A549 (cell line): ENCODE data around the gene TGM4. TPM values are rescaled to one million over a fixed set of nuclear protein-coding genes. Genes with fewer than 3 reads are reported as not detected.

Experiments
- ATAC-seq, 2 experiments: fragments of 200-7000 bp in 1 of 2; fragments of >200 bp in 1 of 2; cut with Nextera tagmentation in 1 of 2; cut with Tn5 transposase in 1 of 2; 3 replicates each; pipeline versions ENCODE4 v1.8.0 to v1.9.1; 2018 to 2020; ENCODE audit warnings: mild to moderate bottlenecking in 1 of 2, moderate library complexity in 1 of 2
- CTCF ChIA-PET: fragments of 300-600 bp; sonication (Branson Sonifier 250); formaldehyde crosslinking; extraction: SDS; loops from one replicate; lab custom pipeline; 2021; ENCODE audit warnings: antibody characterized with exemption, inconsistent platforms; lab: Yijun Ruan, JAX
- POLR2A ChIA-PET: fragments of 350-600 bp; formaldehyde crosslinking; extraction: SDS; loops from one replicate; lab custom pipeline; 2021; ENCODE audit warnings: antibody characterized with exemption, inconsistent platforms; lab: Yijun Ruan, JAX
- DNase-seq, 2 experiments: peaks; one replicate each; pipeline versions ENCODE4 v3.0.0 to v3.0.0-alpha.2; 2011 to 2016; ENCODE audit warnings: low read depth in 1 of 2, low spot score in 1 of 2
- FAIRE-seq: peaks from 2 replicates; lab custom pipeline; 2011; peaks lifted over from hg19 to GRCh38; lab: Jason Lieb, UNC
- H3K27ac ChIP-seq, 2 experiments: fragments of >200 bp; sonication (Bioruptor Twin); formaldehyde crosslinking; 3 replicates each; pipeline ENCODE4 v1.5.1; 2016 to 2017
- H3K4me1 ChIP-seq: fragments of >200 bp; sonication (Bioruptor Twin); formaldehyde crosslinking; 3 replicates; pipeline ENCODE4 v1.6.1; 2016
- H3K4me2 ChIP-seq: fragments of >200 bp; sonication (Bioruptor Twin); formaldehyde crosslinking; 3 replicates; pipeline ENCODE4 v1.6.1; 2016
- H3K4me3 ChIP-seq: fragments of >200 bp; sonication (Bioruptor Twin); formaldehyde crosslinking; 3 replicates; pipeline ENCODE4 v1.5.1; 2016
- H3K9me3 ChIP-seq: fragments of >200 bp; sonication (Bioruptor Twin); formaldehyde crosslinking; 3 replicates; pipeline ENCODE4 v1.6.1; 2016
- BHLHE40 ChIP-seq: IDR thresholded peaks from 2 replicates; pipeline ENCODE4 v1.6.1; 2012; ENCODE audit warnings: low read depth, low read length, inconsistent platforms
- CTCF ChIP-seq: fragments of >200 bp; sonication (Bioruptor Twin); formaldehyde crosslinking; IDR thresholded peaks from 3 replicates; pipeline ENCODE4 v1.5.1; 2016
- E2F6 ChIP-seq: IDR thresholded peaks from 2 replicates; pipeline ENCODE4 v1.6.1; 2012; ENCODE audit warnings: low read depth, borderline replicate concordance
- ELK1 ChIP-seq: fragments of 150-350 bp; IDR thresholded peaks from 2 replicates; pipeline ENCODE4 v1.6.1; 2014; ENCODE audit warnings: low read depth, mild to moderate bottlenecking, low read length
- ESRRA ChIP-seq: fragments of 150-350 bp; IDR thresholded peaks from 2 replicates; pipeline ENCODE4 v1.6.1; 2014; ENCODE audit warnings: mild to moderate bottlenecking, low read length, borderline replicate concordance
- FOSL2 ChIP-seq, 2 experiments: fragments of 450-650 bp in 1 of 2; fragments of >200 bp in 1 of 2; sonication (Bioruptor Twin) in 1 of 2; formaldehyde crosslinking; IDR thresholded peaks; 2 replicates each; pipeline versions ENCODE4 v1.5.0 to v1.6.1; 2016 to 2020; ENCODE audit warnings: mild to moderate bottlenecking in 1 of 2, moderate library complexity in 1 of 2
- FOXS1 ChIP-seq: fragments of 250-450 bp; sonication (Bioruptor Pico); IDR thresholded peaks from 2 replicates; pipeline ENCODE4 v1.5.0; 2020; ENCODE audit warnings: mild to moderate bottlenecking, moderate library complexity
- GATA3 ChIP-seq: IDR thresholded peaks from 2 replicates; pipeline ENCODE4 v1.6.1; 2012; ENCODE audit warnings: borderline replicate concordance
- HES2 ChIP-seq: fragments of >200 bp; sonication (Bioruptor Twin); formaldehyde crosslinking; IDR thresholded peaks from 2 replicates; pipeline ENCODE4 v1.6.1; 2016
- HEYL ChIP-seq: fragments of 250-450 bp; sonication (Bioruptor Pico); IDR thresholded peaks from 2 replicates; pipeline ENCODE4 v1.8.0; 2021; ENCODE audit warnings: mild to moderate bottlenecking, moderate library complexity
- HMGXB4 ChIP-seq: fragments of 250-450 bp; sonication (Bioruptor Pico); IDR thresholded peaks from 2 replicates; pipeline ENCODE4 v1.5.0; 2021; ENCODE audit warnings: mild to moderate bottlenecking, moderate library complexity, borderline replicate concordance
- HOXB5 ChIP-seq: fragments of 250-450 bp; sonication (Bioruptor Pico); IDR thresholded peaks from 2 replicates; pipeline ENCODE4 v1.5.0; 2020; ENCODE audit warnings: mild to moderate bottlenecking, moderate library complexity
- MAX ChIP-seq: IDR thresholded peaks from 2 replicates; pipeline ENCODE4 v1.6.1; 2012
- PBX3 ChIP-seq: IDR thresholded peaks from 2 replicates; pipeline ENCODE4 v1.6.1; 2012
- REST ChIP-seq: fragments of 200-600 bp; sonication (generic); IDR thresholded peaks from 2 replicates; pipeline ENCODE4 v1.6.1; 2016; ENCODE audit warnings: antibody characterized with exemption, mild to moderate bottlenecking, moderate library complexity
- SREBF2 ChIP-seq: fragments of 450-650 bp; IDR thresholded peaks from 2 replicates; pipeline ENCODE4 v1.6.1; 2014; ENCODE audit warnings: mild to moderate bottlenecking, moderate library complexity
- TFCP2L1 ChIP-seq: fragments of 250-450 bp; sonication (Bioruptor Pico); IDR thresholded peaks from 2 replicates; pipeline ENCODE4 v1.5.0; 2021; ENCODE audit warnings: mild to moderate bottlenecking
- WGBS: methylation state at CpG from one replicate; pipeline ENCODE4 v1.1.6; 2017; ENCODE audit errors: missing lambda C conversion rate; 5-methylcytosine and 5-hydroxymethylcytosine counted together
- polyA plus RNA-seq, 4 experiments: library from polyadenylated mRNA; depleted of rRNA in 3 of 4; stranded (reverse); fragments of >200 nt; fragmentation: RNase III in 1 of 4; extraction: RNeasy Plus Mini Kit Qiagen cat#74134 plus additional on column Dnase treatment in 1 of 4; gene quantifications; 2 replicates in 3 of 4; 3 replicates in 1 of 4; pipeline ENCODE4 v1.2.3, GENCODE V29; 2011 to 2017

Gene TGM4
- polyA plus RNA-seq, 2 of the 4 experiments (the other 2 are of a cell fraction) = 0.01 TPM; not detected in 1

- Histone ChIP-seq H3K9me3 (no peaks in the 10 kb centered on the region), H3K4me2 (no peak overlapping the region), H3K4me1 (peaks cover 10% of the 10 kb centered on the region), H3K4me3 (no peak overlapping the region), H3K27ac (no peak overlapping the region)
- ChIA-PET POLR2A (no interaction called here), CTCF (no interaction called here)
- FAIRE-seq (no peak), DNase-seq (no peak), ATAC-seq (no peak)
- WGBS = 91% methylated on average over 6 of the region's 7 CpGs
- TF ChIP-seq PBX3 (no peak), CTCF (no peak), ELK1 (no peak), FOSL2 (IDR thresholded peaks at IDR 0.05) (no peak), FOSL2 (CRISPR knock-in tag; IDR thresholded peaks at IDR 0.05) (no peak), REST (no peak), HMGXB4 (CRISPR knock-in tag) (no peak), ESRRA (no peak), GATA3 (no peak), TFCP2L1 (no peak), FOXS1 (CRISPR knock-in tag) (no peak), SREBF2 (no peak), HES2 (no peak), MAX (no peak), BHLHE40 (no peak), HOXB5 (CRISPR knock-in tag) (no peak), E2F6 (no peak), HEYL (CRISPR knock-in tag) (no peak)
Observed at GRCh38 chr3:44865272-44866035, 9.0 kb upstream of the TGM4 start.
